ENCODE data around the gene TNFAIP8L1. TPM values are rescaled to one million over a fixed set of nuclear protein-coding genes. Genes with fewer than 3 reads are reported as not detected.
A peak's percentile ranks its signal among the peaks of the same experiment; 100 is the strongest.

Gene TNFAIP8L1
- total RNA-seq, 1 experiment from 2014 or later = 6.1 TPM

- DNase-seq (ENCODE audit: low read depth) = no peak
Measured at GRCh38 chr19:4609878-4610511, 29.3 kb upstream of the TNFAIP8L1 start.

- DNase-seq (ENCODE audit: low read depth) = no peak
Measured at GRCh38 chr19:4613254-4613751, 26.0 kb upstream of the TNFAIP8L1 start.

GRCh38 chr19:4618019-4618418, 21.3 kb upstream of the TNFAIP8L1 start:
- no peak for DNase-seq (ENCODE audit: low read depth)

DNA sequence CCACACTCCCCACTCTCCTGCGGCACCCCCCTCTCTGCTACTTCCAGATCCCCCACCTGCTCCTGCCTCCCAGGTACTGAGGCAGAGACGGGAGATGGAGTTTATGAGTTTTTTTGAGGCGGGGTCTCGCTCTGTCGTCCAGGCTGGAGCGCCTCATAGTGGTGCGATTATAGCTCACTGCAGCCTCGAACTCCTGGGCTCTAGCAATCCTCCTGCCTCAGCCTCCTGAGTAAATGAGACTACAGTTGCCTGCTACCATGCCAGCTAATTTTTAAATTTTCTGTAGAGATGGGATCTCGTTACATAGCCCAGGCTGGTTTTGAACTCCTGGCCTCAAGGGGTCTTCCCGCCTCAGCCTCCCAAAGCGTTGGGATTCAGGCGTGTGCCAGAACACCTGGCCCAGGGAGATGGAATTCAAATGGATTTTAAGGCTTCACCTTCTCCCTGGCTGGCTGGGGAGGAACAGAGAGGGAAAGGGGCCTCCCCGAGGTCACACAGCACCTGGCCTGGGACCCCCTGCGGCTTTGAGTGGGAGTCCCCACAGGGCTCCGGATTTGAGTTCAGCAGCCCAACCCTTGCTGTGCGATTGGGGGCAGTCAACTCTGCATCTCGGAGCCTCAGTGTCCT, 19.5 kb upstream of the TNFAIP8L1 start:
- no peak for DNase-seq (ENCODE audit: low read depth)

- DNase-seq (ENCODE audit: low read depth) = no peak
Measured at GRCh38 chr19:4620675-4621074, 18.6 kb upstream of the TNFAIP8L1 start.

DNA sequence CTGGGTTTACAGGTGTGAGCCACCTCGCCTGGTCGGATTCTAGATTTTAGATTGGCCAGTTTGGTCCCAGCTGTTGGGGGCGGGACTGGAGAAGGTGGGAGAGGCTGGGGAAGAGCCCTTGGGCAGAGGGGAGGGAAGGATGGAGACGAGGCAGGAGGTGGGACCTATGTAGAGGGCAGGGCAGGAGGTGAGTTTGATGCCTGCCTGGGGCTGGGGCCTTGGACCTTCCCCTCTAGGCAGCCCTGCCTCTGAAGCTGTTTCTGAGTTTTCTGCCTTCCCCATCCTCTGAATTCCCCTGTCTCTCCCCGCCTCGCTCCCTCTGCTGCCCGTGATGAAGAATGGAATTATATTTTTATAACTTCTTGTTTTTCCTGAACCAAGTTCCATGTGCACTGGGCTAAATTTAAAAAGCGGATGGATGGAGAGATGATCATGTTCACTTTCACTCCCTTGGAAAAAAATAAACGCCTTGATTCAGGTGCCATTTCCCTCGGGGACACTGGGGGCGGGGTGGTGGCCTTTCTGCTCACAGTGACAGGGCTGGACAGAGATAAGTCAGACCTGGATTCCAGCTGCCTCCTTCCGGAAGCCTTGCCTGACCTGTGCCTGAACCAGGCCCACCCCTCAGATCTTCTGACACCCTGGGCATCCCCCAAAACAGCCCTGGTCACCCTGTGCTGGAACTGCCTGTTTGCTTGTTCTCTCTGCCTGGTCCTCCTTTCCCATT, 16.5 kb upstream of the TNFAIP8L1 start:
- no peak for DNase-seq (ENCODE audit: low read depth)

DNA sequence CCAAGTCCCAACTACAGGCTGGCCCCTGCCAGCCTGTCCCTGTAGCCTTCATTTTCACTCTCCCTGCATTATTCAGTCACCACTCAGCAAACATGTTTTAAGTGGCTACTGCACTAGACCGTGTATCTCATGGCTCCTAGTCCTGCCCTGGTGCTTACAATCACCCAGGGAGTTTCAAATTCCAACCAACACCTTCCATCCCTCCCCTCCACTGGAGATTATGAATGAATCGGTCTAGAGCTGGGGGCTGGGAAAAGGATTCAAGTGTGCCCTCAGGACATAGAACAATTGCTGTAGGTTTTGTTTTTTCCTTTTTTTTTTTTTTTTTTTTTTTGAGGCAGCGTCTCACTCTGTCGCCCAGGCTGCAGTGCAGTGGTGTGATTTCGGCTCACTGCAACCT, 15.0 kb upstream of the TNFAIP8L1 start:
- no peak for DNase-seq (ENCODE audit: low read depth)

GRCh38 chr19:4624733-4625362, 14.5 kb upstream of the TNFAIP8L1 start:
- DNase-seq (ENCODE audit: low read depth) = peak; percentile 47

GRCh38 chr19:4633140-4633967, 6.0 kb upstream of the TNFAIP8L1 start:
- DNase-seq (ENCODE audit: low read depth) = peak; percentile 83

- no peak for DNase-seq (ENCODE audit: low read depth)
Measured at GRCh38 chr19:4635754-4636116, 3.6 kb upstream of the TNFAIP8L1 start.

GRCh38 chr19:4636151-4636717, 3.1 kb upstream of the TNFAIP8L1 start:
- DNase-seq (ENCODE audit: low read depth) = peak; percentile 18

DNA sequence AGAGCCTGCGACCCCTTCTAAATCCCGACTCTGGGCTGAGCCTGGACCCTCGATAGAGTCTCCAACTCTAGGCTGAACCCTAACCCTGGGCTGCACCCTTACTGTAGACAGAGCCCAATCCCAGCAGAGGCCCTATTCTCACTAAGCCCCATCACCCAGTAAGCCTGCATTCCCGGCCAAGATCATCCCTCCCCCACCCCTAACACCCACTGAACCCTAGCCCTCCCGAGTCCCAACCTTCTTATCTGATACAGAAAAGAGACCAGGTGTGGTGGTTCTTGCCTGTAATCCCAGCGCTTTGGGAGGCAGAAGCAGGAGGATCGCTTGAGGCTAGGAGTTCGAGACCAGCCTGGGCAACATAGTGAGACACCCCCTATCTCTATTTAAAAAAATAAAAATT, 2.6 kb upstream of the TNFAIP8L1 start:
- no peak for DNase-seq (ENCODE audit: low read depth)

DNA sequence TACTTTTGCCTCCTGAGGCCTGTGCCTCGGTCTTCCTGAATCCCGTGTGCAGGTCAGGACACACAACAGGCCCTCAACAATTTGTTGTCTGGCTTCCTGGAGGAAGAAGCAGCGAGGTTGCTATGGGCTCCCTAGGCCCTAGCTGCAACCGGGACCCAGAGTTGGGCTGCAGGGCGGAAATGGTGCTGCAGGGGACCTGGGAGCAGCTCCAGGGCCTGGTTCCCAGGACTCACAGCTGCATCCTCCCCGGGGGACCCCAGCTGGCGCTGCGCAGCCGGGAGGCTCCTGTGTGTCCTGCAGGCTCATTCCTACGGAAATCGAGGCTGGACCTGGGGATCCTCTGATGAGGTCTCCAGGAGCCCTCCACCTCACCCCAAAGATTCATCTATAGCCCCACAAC, 999 bp upstream of the TNFAIP8L1 start:
- no peak for DNase-seq (ENCODE audit: low read depth)

- DNase-seq (ENCODE audit: low read depth) = no peak
Measured at GRCh38 chr19:4639531-4640246, 373 bp downstream of the TNFAIP8L1 start.

DNA sequence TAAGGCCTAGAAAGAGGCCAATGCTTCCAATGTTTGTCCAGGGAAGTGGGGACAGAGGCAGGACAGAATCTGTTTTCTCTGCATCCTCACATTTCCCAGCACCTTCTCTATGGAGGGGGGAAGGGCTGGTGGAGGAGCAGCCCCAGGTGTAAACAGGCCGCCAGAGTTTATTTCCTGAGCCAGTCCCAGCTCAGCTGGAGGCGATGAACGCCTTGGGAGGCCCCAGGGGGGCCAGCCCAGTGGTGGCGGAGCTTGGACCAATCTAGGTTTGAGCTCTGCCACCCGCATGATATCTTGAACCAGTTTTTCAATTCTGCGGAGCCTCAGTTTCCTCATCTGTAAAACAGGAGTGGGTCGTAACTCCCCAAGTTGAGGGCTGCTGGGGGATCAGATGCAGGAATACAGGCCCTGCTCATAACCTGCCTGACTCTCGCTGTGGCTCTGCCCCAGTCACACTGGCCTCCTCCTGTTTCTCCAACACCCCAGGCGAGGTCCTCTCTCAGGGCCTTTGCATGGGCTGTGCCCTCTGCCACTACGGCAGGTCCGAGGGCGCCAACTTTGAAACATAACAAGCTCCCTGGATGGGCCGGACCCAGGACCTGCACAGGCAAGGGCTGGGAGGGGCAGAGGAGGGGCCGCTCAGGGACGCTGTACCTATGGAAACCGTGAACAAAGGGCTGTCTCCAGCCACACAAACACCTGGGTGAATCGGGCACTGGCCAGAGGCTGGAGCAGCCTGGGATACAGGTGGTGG, 1.1 kb downstream of the TNFAIP8L1 start:
- no peak for DNase-seq (ENCODE audit: low read depth)

GRCh38 chr19:4641132-4641531, 1.8 kb downstream of the TNFAIP8L1 start:
- no peak for DNase-seq (ENCODE audit: low read depth)

- no peak for DNase-seq (ENCODE audit: low read depth)
Measured at GRCh38 chr19:4642625-4643024, 3.3 kb downstream of the TNFAIP8L1 start.

GRCh38 chr19:4645718-4646117, 6.4 kb downstream of the TNFAIP8L1 start:
- no peak for DNase-seq (ENCODE audit: low read depth)

Data from HT1080 (cell line).